ENCODE results near the gene CALML6. TPM values are rescaled to one million over a fixed set of nuclear protein-coding genes. Genes with fewer than 3 reads are reported as not detected.
A peak's percentile ranks its signal among the peaks of the same experiment; 100 is the strongest.

Gene CALML6
- total RNA-seq, 1 donor from 2014 or later, result 0.49 TPM

- Histone ChIP-seq H3K4me3 (peak overlapping the region; percentile 86 to 92), H3K4me1 (peaks cover 79% of the 10 kb centered on the region), H3K27me3 (no peaks in the 10 kb centered on the region), H3K9me3 (no peaks in the 10 kb centered on the region), H3K27ac (peak overlapping the region; percentile 94), H3K36me3 (no peaks in the 10 kb centered on the region)
- no peak for DNase-seq (ENCODE audit: extremely low spot score in 2 of 2)
- intact Hi-C loops (cut with DNase I), result no loop called here
- TF ChIP-seq CTCF (IDR thresholded peaks at IDR 0.05) (no peak), POLR2A (IDR thresholded peaks at IDR 0.05) (no peak), POLR2AphosphoS5 (IDR thresholded peaks at IDR 0.05; ENCODE audit: insufficient read depth in 1 of 2, low read depth in 1 of 2) (no peak)
These were observed 25.8 kb upstream of the CALML6 start for GRCh38 chr1:1889090-1889750.

GRCh38 chr1:1889847-1890505 lies 25.1 kb upstream of the CALML6 start:
- intact Hi-C loops (cut with DNase I), result loop anchor here (2.0 kb wide), 1 partner anchor 31 kb away; no protein-coding TSS in a partner anchor
- H3K27ac ChIP-seq, result peak overlapping the region; percentile 94
- peak overlapping the region; percentile 86 to 92 for H3K4me3 ChIP-seq
- H3K9me3 ChIP-seq, result no peaks in the 10 kb centered on the region
- TF ChIP-seq CTCF (IDR thresholded peaks at IDR 0.05) (no peak), POLR2A (IDR thresholded peaks at IDR 0.05) (no peak), POLR2AphosphoS5 (IDR thresholded peaks at IDR 0.05; ENCODE audit: insufficient read depth in 1 of 2, low read depth in 1 of 2) (peak in 1 of 2 donors; percentile 21)
- H3K4me1 ChIP-seq, result peaks cover 79% of the 10 kb centered on the region
- no peak for DNase-seq (ENCODE audit: extremely low spot score in 2 of 2)
- H3K36me3 ChIP-seq, result no peaks in the 10 kb centered on the region
- no peaks in the 10 kb centered on the region for H3K27me3 ChIP-seq

GRCh38 chr1:1890506-1891348 lies 24.3 kb upstream of the CALML6 start, which contains the start of gene GNB1:
GNB1 (minus strand) TSS chr1:1891087; CDS start chr1:1825453, 65,634 bp downstream.
- TF ChIP-seq POLR2A (IDR thresholded peaks at IDR 0.05) (peak in 1 of 2 donors; percentile 64), POLR2AphosphoS5 (IDR thresholded peaks at IDR 0.05; ENCODE audit: insufficient read depth in 1 of 2, low read depth in 1 of 2) (no peak)
- peak within 1 kb of the TSS; percentile 86 to 92 for H3K4me3 ChIP-seq
- H3K27me3 ChIP-seq, result no peaks in the 10 kb centered on the region
- intact Hi-C loops (cut with DNase I), result loop anchor here (2.0 kb wide), 1 partner anchor 32 kb away; no protein-coding TSS in a partner anchor
- no peaks in the 10 kb centered on the region for H3K36me3 ChIP-seq
- peak within 1 kb of the TSS; percentile 94 for H3K27ac ChIP-seq
- H3K4me1 ChIP-seq, result peaks cover 79% of the 10 kb centered on the region
- DNase-seq (ENCODE audit: extremely low spot score in 2 of 2), result no peak
- no peaks in the 10 kb centered on the region for H3K9me3 ChIP-seq

DNA sequence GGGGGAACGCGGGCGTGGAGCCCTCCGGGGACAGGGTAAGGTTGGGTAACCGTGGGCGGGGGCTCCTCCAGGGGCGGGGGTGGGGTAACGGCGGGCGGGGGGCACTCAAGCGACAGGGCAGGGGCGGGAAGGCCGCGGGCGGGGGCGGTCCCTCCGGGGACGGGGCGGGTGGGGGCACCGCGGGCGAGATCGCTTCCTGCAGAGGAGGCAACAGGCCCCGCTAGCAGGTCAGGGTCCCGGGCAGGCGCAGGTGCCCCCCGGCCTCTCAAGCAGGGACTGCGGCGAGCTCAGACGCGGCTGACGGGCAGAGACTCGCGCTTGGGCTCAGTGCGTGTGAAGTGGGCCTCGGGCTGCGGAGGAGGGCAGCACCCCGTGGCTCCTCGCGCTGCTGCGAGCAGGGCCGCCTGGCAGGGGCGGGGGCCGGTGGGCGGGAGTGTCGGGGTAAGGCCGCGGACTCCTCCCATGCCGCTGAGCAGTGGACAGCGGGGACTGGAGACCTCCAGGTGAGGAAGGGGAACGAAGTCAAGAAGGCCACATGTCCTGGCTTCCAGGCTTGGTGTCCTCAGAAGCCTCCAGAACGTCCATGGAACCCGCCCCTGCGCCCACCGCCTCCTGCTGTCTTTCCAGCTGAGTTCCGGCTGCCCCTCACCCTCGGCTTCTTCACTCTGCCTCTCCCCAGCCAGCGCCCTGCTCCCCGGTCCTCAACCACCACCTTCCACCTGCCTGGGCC lies 23.5 kb upstream of the CALML6 start:
- peak overlapping the region; percentile 94 for H3K27ac ChIP-seq
- no peak for TF ChIP-seq POLR2A (IDR thresholded peaks at IDR 0.05)
- TF ChIP-seq POLR2AphosphoS5 (IDR thresholded peaks at IDR 0.05; ENCODE audit: insufficient read depth in 1 of 2, low read depth in 1 of 2), result peak in 1 of 2 donors; percentile 64
- H3K4me3 ChIP-seq, result peak overlapping the region; percentile 86 to 92
- no peaks in the 10 kb centered on the region for H3K36me3 ChIP-seq
- H3K9me3 ChIP-seq, result no peaks in the 10 kb centered on the region
- intact Hi-C loops (cut with DNase I), result loop anchor here (2.0 kb wide), 1 partner anchor 33 kb away; no protein-coding TSS in a partner anchor
- DNase-seq (ENCODE audit: extremely low spot score in 2 of 2), result no peak
- peaks cover 71% of the 10 kb centered on the region for H3K4me1 ChIP-seq
- no peaks in the 10 kb centered on the region for H3K27me3 ChIP-seq

DNA sequence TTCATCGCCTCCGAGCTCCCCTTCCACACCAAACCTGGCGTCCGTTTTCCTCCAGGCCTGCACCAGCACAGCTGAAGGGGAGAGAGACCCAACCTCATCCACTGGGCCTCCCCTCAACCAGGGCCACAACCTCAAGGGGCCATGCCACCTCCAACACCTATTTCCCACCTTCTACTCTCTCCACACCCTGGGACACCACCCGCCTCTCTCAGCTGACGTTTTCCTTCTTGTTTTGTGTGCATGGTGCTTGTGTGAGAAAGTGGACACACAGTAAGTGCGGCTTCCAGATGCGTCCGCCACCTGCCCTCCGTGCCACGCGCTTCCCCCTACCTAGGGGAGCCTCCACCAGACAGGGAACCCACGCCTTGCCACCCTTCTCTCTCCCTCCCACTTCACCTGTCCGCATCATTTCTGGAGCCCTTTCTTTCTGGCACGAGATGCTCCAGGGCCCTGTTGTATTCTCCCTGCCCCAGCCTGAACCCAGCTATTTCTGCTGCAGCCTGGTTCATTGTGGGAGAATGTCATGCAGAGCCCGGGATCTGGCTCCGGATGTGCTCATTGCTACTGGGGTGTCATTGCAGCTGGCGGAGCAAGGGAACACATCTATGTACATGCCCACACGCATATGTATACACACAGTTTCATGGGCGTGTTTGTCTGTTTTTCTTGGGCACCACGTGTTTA lies 22.8 kb upstream of the CALML6 start:
- Histone ChIP-seq H3K4me1 (peaks cover 64% of the 10 kb centered on the region), H3K27ac (peak overlapping the region; percentile 94), H3K27me3 (no peaks in the 10 kb centered on the region), H3K36me3 (no peaks in the 10 kb centered on the region), H3K4me3 (peak overlapping the region; percentile 86 to 92), H3K9me3 (no peaks in the 10 kb centered on the region)
- DNase-seq (ENCODE audit: extremely low spot score in 2 of 2), result no peak
- no peak for TF ChIP-seq POLR2AphosphoS5 (IDR thresholded peaks at IDR 0.05; ENCODE audit: insufficient read depth in 1 of 2, low read depth in 1 of 2)
- no peak for TF ChIP-seq CTCF (IDR thresholded peaks at IDR 0.05)
- no peak for TF ChIP-seq POLR2A (IDR thresholded peaks at IDR 0.05)
- intact Hi-C loops (cut with DNase I), result no loop called here

Data from vagina (tissue), 2 donors.